ENCODE data around the gene XXYLT1. TPM values are rescaled to one million over a fixed set of nuclear protein-coding genes. Genes with fewer than 3 reads are reported as not detected.
A peak's percentile ranks its signal among the peaks of the same experiment; 100 is the strongest.

XXYLT1 gene
- total and polyA plus RNA-seq, 7 donors, result 2.5 to 13.8 (median 11.1) TPM

GRCh38 chr3:195274259-195274966 lies 3.5 kb upstream of the XXYLT1 start:
- no peak overlapping the region for H3K27ac ChIP-seq
- TF ChIP-seq CTCF (IDR thresholded peaks at IDR 0.05) (no peak), POLR2AphosphoS5 (IDR thresholded peaks at IDR 0.05) (no peak), EP300 (IDR thresholded peaks at IDR 0.05) (no peak), POLR2A (IDR thresholded peaks at IDR 0.05) (no peak)
- no peak for DNase-seq
- no peaks in the 10 kb centered on the region for H3K27me3 ChIP-seq
- H3K9me3 ChIP-seq, result no peaks in the 10 kb centered on the region
- H3K4me3 ChIP-seq, result no peak overlapping the region
- peaks cover 0 to 20% (median 0%) of the 10 kb centered on the region in 4 donors for H3K36me3 ChIP-seq
- H3K4me1 ChIP-seq, result peaks cover 0 to 17% (median 14%) of the 10 kb centered on the region in 4 donors
- WGBS, 2 donors, result 21 to 38% methylated on average over 1 of the region's 1 CpG
- intact Hi-C loops (cut with DNase I), result loop anchor here (5.0 kb wide), 1 partner anchor 168 kb away; the partner anchor contains the start of gene ACAP2

- intact Hi-C loops (cut with DNase I), result loop anchor here (1.0 to 5.0 kb wide), 2 partner anchors 171 to 251 kb away; partner anchors contain the start of gene ACAP2
- 1% methylated on average over 30 of the region's 30 CpGs for WGBS, 2 donors
- H3K27ac ChIP-seq, result peak overlapping the region; percentile 85 to 94 (median 91)
- H3K9me3 ChIP-seq, result no peaks in the 10 kb centered on the region
- no peaks in the 10 kb centered on the region for H3K27me3 ChIP-seq
- peaks cover 0 to 24% (median 20%) of the 10 kb centered on the region in 4 donors for H3K4me1 ChIP-seq
- peak; percentile 90 to 94 (median 93) for TF ChIP-seq CTCF (IDR thresholded peaks at IDR 0.05)
- peak in 3 of 4 donors; percentile 17 to 57 (median 32) for TF ChIP-seq POLR2AphosphoS5 (IDR thresholded peaks at IDR 0.05)
- no peak for TF ChIP-seq EP300 (IDR thresholded peaks at IDR 0.05)
- H3K4me3 ChIP-seq, result peak overlapping the region; percentile 52 to 89 (median 74)
- H3K36me3 ChIP-seq, result peaks cover 0 to 4% (median under 1%) of the 10 kb centered on the region in 4 donors
- peak; percentile 92 for DNase-seq
Observed at GRCh38 chr3:195271410-195272243, 668 bp upstream of the XXYLT1 start.

GRCh38 chr3:195270079-195270816 lies 711 bp downstream of the XXYLT1 start:
- Histone ChIP-seq H3K4me3 (peak overlapping the region; percentile 52 to 89 (median 74)), H3K27ac (peak overlapping the region; percentile 85 to 94 (median 91)), H3K27me3 (no peaks in the 10 kb centered on the region), H3K36me3 (peaks cover 0 to 6% (median 2%) of the 10 kb centered on the region in 4 donors), H3K4me1 (peaks cover 0 to 24% (median 20%) of the 10 kb centered on the region in 4 donors), H3K9me3 (no peaks in the 10 kb centered on the region)
- no peak for TF ChIP-seq EP300 (IDR thresholded peaks at IDR 0.05)
- 1% methylated on average over 52 of the region's 52 CpGs for WGBS, 2 donors
- DNase-seq, result peak; percentile 73
- intact Hi-C loops (cut with DNase I), result loop anchor here (5.0 kb wide), 1 partner anchor 172 kb away; the partner anchor contains the start of gene ACAP2

- TF ChIP-seq POLR2AphosphoS5 (IDR thresholded peaks at IDR 0.05), result no peak
- TF ChIP-seq EP300 (IDR thresholded peaks at IDR 0.05), result no peak
- TF ChIP-seq POLR2A (IDR thresholded peaks at IDR 0.05), result no peak
- TF ChIP-seq CTCF (IDR thresholded peaks at IDR 0.05), result no peak
- peaks cover 0 to 6% (median 2%) of the 10 kb centered on the region in 4 donors for H3K36me3 ChIP-seq
- H3K4me3 ChIP-seq, result peak overlapping the region in 3 of 4 donors; percentile 72 to 89 (median 76)
- no peaks in the 10 kb centered on the region for H3K9me3 ChIP-seq
- H3K4me1 ChIP-seq, result peaks cover 0 to 24% (median 20%) of the 10 kb centered on the region in 4 donors
- intact Hi-C loops (cut with DNase I), result loop anchor here (5.0 kb wide), 1 partner anchor 173 kb away; the partner anchor contains the start of gene ACAP2
- WGBS, 2 donors, result 77% methylated on average over 5 of the region's 5 CpGs
- no peaks in the 10 kb centered on the region for H3K27me3 ChIP-seq
- no peak for DNase-seq
- peak overlapping the region in 2 of 4 donors; percentile 91 to 94 for H3K27ac ChIP-seq
Observed at GRCh38 chr3:195269375-195270078, 1.4 kb downstream of the XXYLT1 start.
